Caco-2 (cell line): Measurements from ENCODE around the gene FAM83C. TPM values are rescaled to one million over a fixed set of nuclear protein-coding genes. Genes with fewer than 3 reads are reported as not detected.
A peak's percentile ranks its signal among the peaks of the same experiment; 100 is the strongest.

Source experiments
- BruUV-seq: library from RNA; stranded (reverse); fragments of 400-500 nt; replicated peaks from 2 replicates; lab custom pipeline; 2021; lab: Mats Ljungman, UMichigan
- CTCF ChIA-PET: fragments of 300-600 bp; sonication (Branson Sonifier 250); formaldehyde crosslinking; loops from one replicate; lab custom pipeline; 2022; ENCODE audit warnings: antibody characterized with exemption; lab: Charles Lee
- POLR2A ChIA-PET: fragments of 300-600 bp; sonication (Branson Sonifier 250); formaldehyde crosslinking; loops from one replicate; lab custom pipeline; 2022; ENCODE audit warnings: antibody characterized with exemption; lab: Charles Lee
- DNase-seq, 2 experiments: peaks; one replicate each; pipeline versions ENCODE4 v3.0.0 to v3.0.0-alpha.2; 2020 to 2022
- H3K27me3 ChIP-seq: replicated peaks from 2 replicates; pipeline ENCODE4 v1.6.0; 2011; ENCODE audit warnings: low read length; ENCODE audit not compliant: control insufficient read depth, insufficient read depth
- H3K36me3 ChIP-seq: 2 replicates; pipeline ENCODE4 v1.5.1; 2011; ENCODE audit warnings: low read length; ENCODE audit not compliant: control insufficient read depth, insufficient read depth
- H3K4me1 ChIP-seq: fragments of 250-450 bp; sonication (Bioruptor Pico); 2 replicates; pipeline ENCODE4 v1.5.1; 2020; ENCODE audit warnings: mild to moderate bottlenecking
- H3K4me3 ChIP-seq: 2 replicates; pipeline ENCODE4 v1.5.1; 2011; ENCODE audit warnings: low read depth, mild to moderate bottlenecking, control low read depth, low read length
- H3K9me3 ChIP-seq: fragments of 250-450 bp; sonication (Bioruptor Pico); 2 replicates; pipeline ENCODE4 v1.5.1; 2020; ENCODE audit warnings: mild to moderate bottlenecking, moderate library complexity
- H3K27ac Mint-ChIP-seq: one replicate; pipeline ENCODE4 v1.8.0; 2022; ENCODE audit warnings: mixed read lengths; ENCODE audit not compliant: unreplicated experiment
- H3K27me3 Mint-ChIP-seq: one replicate; pipeline ENCODE4 v1.8.0; 2022; ENCODE audit warnings: mixed read lengths; ENCODE audit not compliant: insufficient read depth, unreplicated experiment
- H3K36me3 Mint-ChIP-seq: one replicate; pipeline ENCODE4 v1.8.0; 2022; ENCODE audit warnings: mild to moderate bottlenecking, mixed read lengths; ENCODE audit not compliant: insufficient read depth, unreplicated experiment
- H3K4me1 Mint-ChIP-seq: one replicate; pipeline ENCODE4 v1.8.0; 2022; ENCODE audit warnings: low read depth, mixed read lengths; ENCODE audit not compliant: unreplicated experiment
- H3K4me3 Mint-ChIP-seq: one replicate; pipeline ENCODE4 v1.8.0; 2022; ENCODE audit warnings: mild to moderate bottlenecking, moderate library complexity, mixed read lengths; ENCODE audit not compliant: unreplicated experiment
- H3K9me3 Mint-ChIP-seq: one replicate; pipeline ENCODE4 v1.8.0; 2022; ENCODE audit warnings: mixed read lengths; ENCODE audit not compliant: unreplicated experiment
- intact Hi-C: fragments of 100-400 bp; cut with micrococcal nuclease; formaldehyde crosslinking; loops from one replicate; pipeline ENCODE4 v1.10.0; 2022; ENCODE audit not compliant: unreplicated experiment
- total RNA-seq: library from RNA; stranded (reverse); gene quantifications from 2 replicates; pipeline ENCODE4 v1.2.3, GENCODE V29; 2022
- TF ChIP-seq, protein P1 (sequence below), 2 experiments: fragments of 200-600 bp in 1 of 2; IDR thresholded peaks; 1 replicate in 1 of 2; 2 replicates in 1 of 2; pipeline versions ENCODE4 v1.5.1 to v1.8.0; 2011 to 2022; ENCODE audit warnings: antibody characterized with exemption in 1 of 2, control low read depth in 1 of 2, inconsistent platforms in 1 of 2, low read depth in 1 of 2, low read length in 1 of 2, mild to moderate bottlenecking in 1 of 2, moderate library complexity in 1 of 2; ENCODE audit not compliant: insufficient read depth in 1 of 2, severe bottlenecking in 1 of 2, unreplicated experiment in 1 of 2

FAM83C gene
- total RNA-seq, 1 experiment from 2014 or later: not detected

DNA sequence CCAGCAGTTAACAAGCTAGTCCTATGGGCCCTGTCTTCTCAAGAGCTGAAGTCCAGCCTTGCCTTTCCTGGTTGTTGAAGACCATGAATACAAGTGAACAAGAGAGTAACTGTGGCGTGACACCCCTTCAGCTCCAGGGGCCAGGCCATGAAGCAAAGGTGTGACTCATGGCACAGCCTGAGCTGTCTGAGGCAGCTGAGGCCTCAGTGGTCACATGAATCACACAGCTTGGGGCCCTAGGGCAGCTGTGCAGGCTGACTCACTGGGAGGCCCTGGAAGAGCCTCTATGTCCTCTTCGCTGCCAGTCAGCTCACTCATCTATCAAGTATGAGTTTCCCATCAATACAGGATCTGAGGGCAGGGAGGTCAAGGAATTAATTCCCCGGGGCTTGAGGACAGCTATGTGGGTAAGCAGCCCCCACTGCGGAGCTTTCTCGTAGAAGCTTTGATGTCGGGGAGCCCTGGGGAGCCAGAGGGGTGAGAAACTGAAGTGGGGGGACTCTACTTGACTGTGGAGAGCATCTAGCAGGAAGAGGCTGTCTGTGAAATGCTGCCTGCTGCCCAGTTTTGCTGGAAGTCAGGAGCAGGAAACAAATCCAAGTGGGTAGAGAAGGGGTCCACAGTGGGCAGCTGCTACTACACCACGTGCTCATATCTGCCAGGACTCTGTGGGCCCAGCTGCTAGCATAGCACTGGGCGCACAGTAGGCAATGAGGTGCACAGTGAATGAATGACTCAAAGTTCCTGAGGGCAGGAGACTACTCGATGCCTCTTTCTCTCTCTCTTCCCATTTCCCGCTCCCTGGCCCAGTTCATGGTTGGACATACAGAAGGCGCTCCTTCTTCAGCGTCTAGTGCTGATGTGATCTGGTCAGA is 13.7 kb upstream of the FAM83C start:
- peak; percentile 84 to 95 for DNase-seq
- ChIA-PET POLR2A (interaction anchor here (0.6 to 1.1 kb wide), 6 partner anchors 15 to 436 kb away, joined by 3 to 12 read pairs (median 6); partner anchors contain the start of genes CEP250, EIF6 and RBM39), CTCF (interaction anchor here (0.5 to 8.3 kb wide), 28 partner anchors 8 to 267 kb away, joined by 3 to 167 read pairs (median 5); partner anchors contain the start of genes CEP250 and EIF6)
- Mint-ChIP-seq H3K4me1 (peaks cover 43% of the 10 kb centered on the region), H3K27ac (peak overlapping the region; percentile 54), H3K9me3 (no peaks in the 10 kb centered on the region), H3K4me3 (no peak overlapping the region), H3K36me3 (peaks cover 31% of the 10 kb centered on the region), H3K27me3 (no peaks in the 10 kb centered on the region)
- BruUV-seq: TSS peak; percentile 56
- Histone ChIP-seq H3K4me1 (peaks cover 45% of the 10 kb centered on the region), H3K27me3 (no peaks in the 10 kb centered on the region), H3K4me3 (no peak overlapping the region), H3K36me3 (peaks cover 4% of the 10 kb centered on the region; the same call in 1 of the 2 replicates), H3K9me3 (no peaks in the 10 kb centered on the region)
- intact Hi-C loops: no loop called here
- TF ChIP-seq, protein P1, sequence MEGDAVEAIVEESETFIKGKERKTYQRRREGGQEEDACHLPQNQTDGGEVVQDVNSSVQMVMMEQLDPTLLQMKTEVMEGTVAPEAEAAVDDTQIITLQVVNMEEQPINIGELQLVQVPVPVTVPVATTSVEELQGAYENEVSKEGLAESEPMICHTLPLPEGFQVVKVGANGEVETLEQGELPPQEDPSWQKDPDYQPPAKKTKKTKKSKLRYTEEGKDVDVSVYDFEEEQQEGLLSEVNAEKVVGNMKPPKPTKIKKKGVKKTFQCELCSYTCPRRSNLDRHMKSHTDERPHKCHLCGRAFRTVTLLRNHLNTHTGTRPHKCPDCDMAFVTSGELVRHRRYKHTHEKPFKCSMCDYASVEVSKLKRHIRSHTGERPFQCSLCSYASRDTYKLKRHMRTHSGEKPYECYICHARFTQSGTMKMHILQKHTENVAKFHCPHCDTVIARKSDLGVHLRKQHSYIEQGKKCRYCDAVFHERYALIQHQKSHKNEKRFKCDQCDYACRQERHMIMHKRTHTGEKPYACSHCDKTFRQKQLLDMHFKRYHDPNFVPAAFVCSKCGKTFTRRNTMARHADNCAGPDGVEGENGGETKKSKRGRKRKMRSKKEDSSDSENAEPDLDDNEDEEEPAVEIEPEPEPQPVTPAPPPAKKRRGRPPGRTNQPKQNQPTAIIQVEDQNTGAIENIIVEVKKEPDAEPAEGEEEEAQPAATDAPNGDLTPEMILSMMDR (IDR thresholded peaks at IDR 0.05; ENCODE audit: insufficient read depth in 1 of 2, low read depth in 1 of 2, low read length in 1 of 2, severe bottlenecking in 1 of 2, unreplicated experiment in 1 of 2): no peak

DNA sequence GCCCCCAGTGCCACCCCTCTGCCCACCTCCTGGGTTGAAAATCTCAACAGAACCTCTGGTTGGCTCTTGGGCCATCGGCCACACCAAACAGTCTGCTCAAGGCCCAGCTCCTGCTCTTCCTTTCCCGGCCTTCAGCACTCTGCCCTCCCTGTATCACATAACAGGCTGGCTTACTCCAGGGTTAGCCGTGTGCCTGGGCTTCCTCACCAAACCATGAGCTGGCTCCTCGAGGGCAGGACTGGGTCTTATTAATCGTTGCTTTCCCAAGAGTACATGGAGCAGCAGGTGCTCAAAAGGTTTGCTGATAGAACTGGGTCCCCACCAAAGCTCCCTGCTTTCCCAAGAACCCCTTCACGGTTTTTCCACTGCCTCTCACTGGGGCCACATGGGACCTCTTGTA is 12.7 kb upstream of the FAM83C start:
- H3K4me1 Mint-ChIP-seq: peaks cover 41% of the 10 kb centered on the region
- H3K36me3 Mint-ChIP-seq: peaks cover 25% of the 10 kb centered on the region
- peak overlapping the region; percentile 54 for H3K27ac Mint-ChIP-seq
- no peaks in the 10 kb centered on the region for H3K27me3 ChIP-seq
- H3K4me3 ChIP-seq: no peak overlapping the region
- no peaks in the 10 kb centered on the region for H3K27me3 Mint-ChIP-seq
- H3K36me3 ChIP-seq: peaks cover 4% of the 10 kb centered on the region; the same call in 1 of the 2 replicates
- H3K4me3 Mint-ChIP-seq: no peak overlapping the region
- no peak for DNase-seq
- no peaks in the 10 kb centered on the region for H3K9me3 ChIP-seq
- ChIA-PET POLR2A (interaction anchor here (0.6 to 1.1 kb wide), 2 partner anchors 16 to 41 kb away, joined by 4 to 7 read pairs; no protein-coding TSS in a partner anchor), CTCF (interaction anchor here (0.8 to 8.3 kb wide), 14 partner anchors 9 to 209 kb away, joined by 3 to 167 read pairs (median 16); partner anchors contain the start of gene EIF6)
- H3K4me1 ChIP-seq: peaks cover 44% of the 10 kb centered on the region
- intact Hi-C loops: loop anchor here (1.0 kb wide), 4 partner anchors 21 to 142 kb away; partner anchors contain the start of gene EIF6
- no TSS peak for BruUV-seq
- no peaks in the 10 kb centered on the region for H3K9me3 Mint-ChIP-seq
- TF ChIP-seq, protein P1 (IDR thresholded peaks at IDR 0.05; ENCODE audit: insufficient read depth in 1 of 2, low read depth in 1 of 2, low read length in 1 of 2, severe bottlenecking in 1 of 2, unreplicated experiment in 1 of 2): no peak
